ENCODE measurements around the gene ARHGAP40. TPM values are rescaled to one million over a fixed set of nuclear protein-coding genes. Genes with fewer than 3 reads are reported as not detected.

ARHGAP40 gene
- total and polyA plus RNA-seq, 2 experiments from 2014 or later, result not detected

GRCh38 chr20:38649275-38649891 is 47.8 kb downstream of the ARHGAP40 start:
- Histone ChIP-seq H3K27me3 (peaks cover 68% of the 10 kb centered on the region), H3K4me3 (no peak overlapping the region), H3K9me3 (ENCODE audit: low read depth) (no peaks in the 10 kb centered on the region), H3K36me3 (no peaks in the 10 kb centered on the region), H3K4me1 (ENCODE audit: low read depth) (no peaks in the 10 kb centered on the region), H3K27ac (no peak overlapping the region)
- DNase-seq (ENCODE audit: low read depth in 1 of 2, low spot score in 1 of 2), result peak; percentile 50 to 65
- peak; percentile 63 for TF ChIP-seq CTCF (IDR thresholded peaks at IDR 0.05; ENCODE audit: low read depth, low read length)

- Histone ChIP-seq H3K9me3 (ENCODE audit: low read depth) (no peaks in the 10 kb centered on the region), H3K27me3 (peaks cover 62% of the 10 kb centered on the region), H3K4me3 (no peak overlapping the region), H3K4me1 (ENCODE audit: low read depth) (no peaks in the 10 kb centered on the region), H3K36me3 (no peaks in the 10 kb centered on the region), H3K27ac (no peak overlapping the region)
- TF ChIP-seq CTCF (IDR thresholded peaks at IDR 0.05; ENCODE audit: low read depth, low read length), result no peak
- no peak for DNase-seq (ENCODE audit: low read depth in 1 of 2, low spot score in 1 of 2)
These were observed 48.4 kb downstream of the ARHGAP40 start for GRCh38 chr20:38650010-38650409.

GRCh38 chr20:38651154-38651553 is 49.5 kb downstream of the ARHGAP40 start:
- DNase-seq (ENCODE audit: low read depth in 1 of 2, low spot score in 1 of 2), result no peak
- Histone ChIP-seq H3K27me3 (peaks cover 50% of the 10 kb centered on the region), H3K9me3 (ENCODE audit: low read depth) (no peaks in the 10 kb centered on the region), H3K36me3 (no peaks in the 10 kb centered on the region), H3K4me3 (no peak overlapping the region), H3K4me1 (ENCODE audit: low read depth) (no peaks in the 10 kb centered on the region), H3K27ac (no peak overlapping the region)
- no peak for TF ChIP-seq CTCF (IDR thresholded peaks at IDR 0.05; ENCODE audit: low read depth, low read length)

- TF ChIP-seq CTCF (IDR thresholded peaks at IDR 0.05; ENCODE audit: low read depth, low read length), result no peak
- no peaks in the 10 kb centered on the region for H3K4me1 ChIP-seq (ENCODE audit: low read depth)
- H3K27ac ChIP-seq, result no peak overlapping the region
- no peaks in the 10 kb centered on the region for H3K9me3 ChIP-seq (ENCODE audit: low read depth)
- no peak for DNase-seq (ENCODE audit: low read depth in 1 of 2, low spot score in 1 of 2)
- peaks cover 46% of the 10 kb centered on the region for H3K27me3 ChIP-seq
- H3K36me3 ChIP-seq, result no peaks in the 10 kb centered on the region
- H3K4me3 ChIP-seq, result no peak overlapping the region
These were observed 50.0 kb downstream of the ARHGAP40 start for GRCh38 chr20:38651562-38651961.

GRCh38 chr20:38652995-38653394 is 51.4 kb downstream of the ARHGAP40 start:
- Histone ChIP-seq H3K4me1 (ENCODE audit: low read depth) (no peaks in the 10 kb centered on the region), H3K27me3 (peaks cover 32% of the 10 kb centered on the region), H3K27ac (no peak overlapping the region), H3K36me3 (no peaks in the 10 kb centered on the region), H3K4me3 (no peak overlapping the region), H3K9me3 (ENCODE audit: low read depth) (no peaks in the 10 kb centered on the region)
- no peak for DNase-seq (ENCODE audit: low read depth in 1 of 2, low spot score in 1 of 2)
- no peak for TF ChIP-seq CTCF (IDR thresholded peaks at IDR 0.05; ENCODE audit: low read depth, low read length)
